ENCODE data around the gene SHPK.
"Not testable (repeated sequence)": the region's sequence is repeated elsewhere in the genome, so short reads cannot be mapped to it uniquely, and the experiment has no call there.

Gene SHPK

DNA sequence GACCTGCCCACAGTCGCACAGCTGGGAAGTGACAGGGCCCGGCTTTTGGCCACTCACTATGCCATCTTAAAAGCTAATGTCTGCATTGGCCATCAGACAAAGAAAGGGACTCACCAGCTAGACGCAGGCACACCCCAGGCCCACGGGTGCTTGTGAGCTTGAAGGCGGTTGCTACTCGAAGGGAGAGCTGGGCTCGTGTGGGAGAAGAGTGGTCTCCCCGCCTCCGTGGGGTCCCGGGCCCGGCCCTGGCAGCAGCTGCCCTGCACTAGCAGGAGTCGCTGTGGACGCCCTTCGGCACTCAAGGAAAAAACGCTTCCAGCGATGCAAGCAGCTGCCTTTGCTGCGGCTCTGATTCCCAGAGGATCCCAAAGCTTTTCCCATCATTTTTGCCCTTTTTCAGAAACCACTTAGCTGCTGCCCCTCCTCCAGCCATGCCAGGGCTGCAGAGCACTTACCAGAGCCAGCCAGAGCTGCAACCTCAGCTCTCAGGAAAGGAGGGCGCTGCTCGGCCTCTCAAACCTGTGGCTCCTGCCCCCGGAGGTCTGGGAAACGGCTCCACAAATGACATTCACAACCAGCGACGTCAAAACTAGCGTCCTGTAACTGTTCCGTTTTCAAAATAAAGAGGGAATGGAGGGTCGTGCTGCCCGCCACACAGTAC lies 39.1 kb downstream of the SHPK start:
- TF ChIP-seq GATA1 (IDR thresholded peaks at IDR 0.05; ENCODE audit: low read depth, low read length) (no peak), POLR2A (IDR thresholded peaks at IDR 0.05; ENCODE audit: low read length) (no peak)
- DNase-seq, result no peak

DNA sequence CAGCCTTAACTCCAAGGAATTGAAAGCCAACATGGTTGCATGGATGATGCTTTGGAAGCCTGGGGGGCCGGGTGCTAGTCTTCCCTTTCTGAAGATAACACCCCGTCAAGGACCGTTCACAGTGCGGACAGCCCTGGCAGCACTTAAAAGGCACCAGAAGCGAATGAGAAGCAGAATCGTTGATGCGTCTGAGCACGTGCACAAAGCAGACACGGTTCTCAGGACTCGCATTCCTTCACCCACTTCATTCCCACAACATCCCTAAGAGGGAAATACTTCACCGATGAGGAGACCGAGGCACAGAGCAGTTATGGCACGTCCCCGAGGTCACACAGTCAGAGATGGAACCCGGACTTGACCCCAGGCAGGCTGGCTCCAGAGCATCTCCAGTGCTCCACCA lies 41.1 kb downstream of the SHPK start:
- DNase-seq, result no peak
- TF ChIP-seq GATA1 (IDR thresholded peaks at IDR 0.05; ENCODE audit: low read depth, low read length), result no peak
- no peak for TF ChIP-seq POLR2A (IDR thresholded peaks at IDR 0.05; ENCODE audit: low read length)

DNA sequence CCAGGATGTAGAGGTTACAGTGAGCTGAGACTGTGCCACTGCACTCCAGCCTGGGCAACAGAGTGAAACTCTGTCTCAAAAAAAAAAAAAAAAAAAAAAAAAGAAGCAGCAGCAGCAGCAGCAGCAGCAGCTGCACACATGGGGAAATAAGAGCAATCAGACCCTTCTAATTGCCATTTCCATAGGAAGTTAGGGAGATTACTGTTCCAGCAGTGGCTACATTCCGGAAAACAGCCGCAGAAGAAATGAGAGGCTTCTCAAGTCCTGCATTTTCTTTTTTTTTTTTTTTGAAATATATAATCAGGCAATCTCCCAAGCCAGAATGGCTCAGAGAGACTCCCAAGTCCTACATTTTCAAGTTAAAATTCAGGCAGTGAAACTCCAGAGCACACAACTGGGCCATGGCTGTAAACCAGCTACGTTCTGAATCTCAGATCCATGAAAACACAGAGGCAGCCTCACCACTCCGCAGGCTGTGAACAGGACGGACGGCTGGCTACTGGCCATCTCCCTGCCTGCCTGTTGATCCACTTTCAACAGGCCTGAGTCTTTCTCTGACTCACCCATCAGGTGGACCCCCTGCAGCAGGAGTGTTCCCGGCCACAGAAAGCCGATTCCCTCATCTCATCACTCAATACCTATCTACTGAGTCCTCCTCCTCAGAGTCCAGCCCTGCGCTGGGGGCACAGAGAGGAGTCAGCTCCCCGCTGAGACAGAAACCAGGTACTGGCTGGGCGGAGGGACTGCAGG lies 41.8 kb downstream of the SHPK start:
- DNase-seq, result no peak
- no peak for TF ChIP-seq GATA1 (IDR thresholded peaks at IDR 0.05; ENCODE audit: low read depth, low read length)
- no peak for TF ChIP-seq POLR2A (IDR thresholded peaks at IDR 0.05; ENCODE audit: low read length)

DNA sequence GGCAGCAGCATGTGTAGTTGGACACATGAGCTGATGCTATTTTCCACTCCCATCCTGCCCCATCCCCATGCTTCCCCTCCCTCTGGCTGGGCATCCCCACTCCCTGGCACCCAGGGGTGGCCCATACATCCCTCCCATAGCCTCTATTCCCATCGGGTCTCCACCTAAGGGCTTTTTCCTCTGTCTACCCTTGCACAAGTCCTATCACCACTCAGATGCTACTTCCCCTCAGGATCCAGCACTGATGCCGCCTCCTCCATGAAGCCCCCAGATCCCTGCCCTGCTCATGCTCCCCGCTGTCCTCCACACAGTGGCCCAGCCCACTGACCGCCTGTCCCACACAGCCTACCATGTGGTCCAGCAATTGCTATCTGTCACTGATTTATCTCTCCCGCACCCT lies 42.7 kb downstream of the SHPK start:
- DNase-seq, result no peak
- TF ChIP-seq POLR2A (IDR thresholded peaks at IDR 0.05; ENCODE audit: low read length), result no peak
- TF ChIP-seq GATA1 (IDR thresholded peaks at IDR 0.05; ENCODE audit: low read depth, low read length), result no peak

DNA sequence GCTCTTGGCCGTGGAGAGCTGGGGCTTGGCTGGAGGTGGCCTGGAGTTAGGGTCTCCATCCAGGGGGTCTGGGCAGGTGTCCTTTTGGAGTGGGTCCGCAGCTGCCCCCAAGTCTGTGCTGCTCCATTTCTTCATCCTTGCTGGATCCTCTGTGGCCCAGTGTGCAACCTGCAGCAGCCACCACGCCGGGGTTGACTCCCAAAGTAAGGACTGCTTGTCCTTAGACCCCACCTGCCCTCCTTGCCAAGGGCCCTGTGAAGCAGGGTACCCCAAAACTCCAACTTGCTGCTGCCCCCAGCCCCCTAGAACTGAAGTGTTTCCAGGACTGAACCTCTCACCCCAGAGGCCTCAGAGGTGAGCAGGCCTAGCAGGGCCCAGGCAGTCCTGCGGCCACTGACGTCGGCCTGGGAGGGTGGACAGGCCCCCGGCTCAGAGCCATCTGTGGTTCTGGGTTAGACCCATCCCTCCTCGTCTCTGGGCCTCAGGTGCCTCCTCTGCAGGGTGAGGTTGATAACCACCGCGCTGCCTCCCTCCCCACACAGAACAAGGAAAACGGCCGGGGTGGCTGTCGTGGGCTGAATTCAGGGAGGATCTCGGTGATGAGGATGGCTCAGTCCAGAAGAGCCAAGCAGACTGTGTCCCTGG lies 43.7 kb downstream of the SHPK start:
- no peak for DNase-seq
- TF ChIP-seq GATA1 (IDR thresholded peaks at IDR 0.05; ENCODE audit: low read depth, low read length), result no peak
- TF ChIP-seq POLR2A (IDR thresholded peaks at IDR 0.05; ENCODE audit: low read length), result no peak

DNA sequence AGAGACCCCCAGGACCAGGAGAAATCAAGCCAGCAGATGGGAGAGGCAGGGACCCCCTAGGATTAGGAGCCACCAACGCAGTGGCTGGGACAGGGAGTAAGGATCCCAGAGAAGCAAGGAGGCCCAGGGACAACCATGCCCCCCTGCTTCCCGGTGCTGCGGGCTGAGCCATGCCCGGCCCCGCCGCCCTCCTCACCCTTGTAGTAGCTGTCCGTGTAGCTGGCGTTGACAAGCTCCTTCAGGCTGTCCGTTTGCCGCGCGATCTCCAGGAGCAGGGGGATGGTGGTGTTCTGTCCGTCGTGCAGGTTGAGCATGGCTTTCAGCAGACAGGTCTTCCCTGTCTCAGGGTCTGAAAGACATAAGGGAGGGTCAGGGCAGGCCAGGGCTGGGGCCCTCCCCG lies 45.3 kb downstream of the SHPK start:
- TF ChIP-seq GATA1 (IDR thresholded peaks at IDR 0.05; ENCODE audit: low read depth, low read length) (no peak), POLR2A (IDR thresholded peaks at IDR 0.05; ENCODE audit: low read length) (no peak)
- DNase-seq, result no peak

DNA sequence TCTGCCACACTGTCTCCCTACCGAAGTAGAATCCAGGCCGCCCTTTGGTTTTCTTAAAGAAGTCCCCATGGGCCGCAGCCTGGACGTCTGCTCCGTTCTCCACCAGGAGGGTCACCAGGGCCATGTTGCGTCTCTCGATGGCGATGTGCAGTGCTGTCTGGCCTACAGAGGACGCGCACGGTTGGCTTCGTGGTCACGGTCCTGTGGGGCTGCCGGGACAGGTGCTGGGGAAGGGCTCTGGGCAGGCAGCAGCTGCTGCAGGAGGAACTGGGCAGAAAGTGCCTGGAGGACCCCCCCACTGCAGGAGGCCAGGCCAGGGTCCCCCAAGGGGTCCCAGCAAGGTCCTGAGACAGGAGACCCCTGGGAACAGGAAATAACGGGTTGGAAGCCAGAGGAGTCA lies 45.8 kb downstream of the SHPK start:
- no peak for DNase-seq
- TF ChIP-seq POLR2A (IDR thresholded peaks at IDR 0.05; ENCODE audit: low read length), result no peak
- no peak for TF ChIP-seq GATA1 (IDR thresholded peaks at IDR 0.05; ENCODE audit: low read depth, low read length)

DNA sequence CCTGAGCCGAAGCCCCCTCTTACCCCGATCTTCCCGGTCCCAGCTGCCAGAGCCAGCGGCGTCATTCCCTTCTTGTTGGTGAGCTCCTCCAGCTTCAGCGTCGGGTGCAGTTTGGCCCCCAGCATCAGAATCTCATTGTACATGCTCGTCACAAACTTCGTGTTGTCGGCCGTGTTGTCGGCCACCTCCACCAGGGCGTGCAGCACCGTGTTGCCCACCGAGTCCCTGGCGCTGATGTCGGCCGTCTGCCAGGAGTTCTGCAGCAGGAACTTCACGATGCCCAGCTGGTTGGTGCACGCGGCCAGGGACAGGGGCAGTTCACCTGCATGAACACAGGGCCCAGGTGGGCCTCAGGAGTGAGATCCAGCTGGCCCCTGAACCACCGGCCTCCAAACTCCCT lies 46.3 kb downstream of the SHPK start:
- no peak for DNase-seq
- TF ChIP-seq POLR2A (IDR thresholded peaks at IDR 0.05; ENCODE audit: low read length) (no peak), GATA1 (IDR thresholded peaks at IDR 0.05; ENCODE audit: low read depth, low read length) (no peak)

DNA sequence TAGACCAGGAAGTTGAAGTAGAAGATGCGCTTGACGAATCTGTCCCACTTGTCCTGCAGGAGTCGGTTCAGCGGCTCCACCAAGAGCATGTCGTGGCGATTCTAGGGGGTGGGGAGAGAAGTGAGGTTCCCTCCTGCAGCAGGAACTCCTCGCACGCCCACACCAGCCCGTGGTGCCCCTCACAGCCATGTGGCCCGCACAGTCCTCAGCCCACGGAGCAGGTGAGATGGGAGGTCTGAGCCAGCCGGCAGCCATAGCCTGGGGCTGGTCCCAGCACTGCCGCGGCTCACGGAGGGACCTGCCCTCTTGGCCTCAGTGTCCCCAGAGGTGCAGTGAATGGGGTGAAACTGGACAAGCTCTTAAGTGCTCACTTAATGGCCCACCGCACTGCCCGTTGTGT lies 50.2 kb downstream of the SHPK start:
- DNase-seq, result no peak
- TF ChIP-seq GATA1 (IDR thresholded peaks at IDR 0.05; ENCODE audit: low read depth, low read length) (no peak), POLR2A (IDR thresholded peaks at IDR 0.05; ENCODE audit: low read length) (no peak)

DNA sequence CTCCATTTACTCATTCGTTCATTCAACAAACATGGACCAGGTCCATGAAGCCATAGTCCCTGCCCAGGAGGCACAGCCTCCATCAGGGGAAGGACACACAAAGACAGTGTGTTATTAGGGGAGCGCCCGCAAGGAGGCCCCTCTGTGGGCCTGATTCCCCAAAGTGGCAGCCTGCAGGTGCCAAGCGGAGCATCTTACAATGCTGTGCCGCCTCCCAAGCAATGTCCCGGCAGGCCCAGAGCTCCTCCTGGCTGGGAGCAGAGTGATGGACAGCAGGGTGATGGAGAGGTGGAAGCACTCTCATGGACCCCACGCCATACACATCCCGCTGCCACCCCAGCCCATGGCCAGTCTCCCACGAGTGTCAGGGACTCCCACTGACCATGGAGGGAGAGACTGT lies 52.6 kb downstream of the SHPK start:
- no peak for TF ChIP-seq POLR2A (IDR thresholded peaks at IDR 0.05; ENCODE audit: low read length)
- TF ChIP-seq GATA1 (IDR thresholded peaks at IDR 0.05; ENCODE audit: low read depth, low read length), result no peak
- DNase-seq, result no peak

DNA sequence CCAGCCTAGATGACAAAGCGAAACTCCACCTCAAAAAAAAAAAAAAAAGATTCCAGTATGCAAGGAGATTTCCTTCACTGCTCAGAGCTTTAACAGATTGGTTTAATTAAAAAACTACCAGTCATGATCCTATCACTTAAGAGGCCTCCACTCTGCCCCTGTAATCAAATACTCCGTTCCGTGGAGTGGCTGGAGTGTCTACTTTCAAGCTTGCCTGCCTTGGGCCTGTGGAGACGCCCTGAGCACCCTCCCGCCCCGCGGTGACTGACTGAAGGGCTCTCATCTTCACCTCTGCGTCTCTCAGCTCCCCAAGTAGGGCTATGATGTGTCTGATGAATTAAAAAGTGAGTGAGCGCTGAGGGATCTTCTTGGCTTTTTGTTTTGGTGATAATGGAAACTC lies 53.1 kb downstream of the SHPK start:
- TF ChIP-seq GATA1 (IDR thresholded peaks at IDR 0.05; ENCODE audit: low read depth, low read length) (no peak), POLR2A (IDR thresholded peaks at IDR 0.05; ENCODE audit: low read length) (no peak)
- DNase-seq, result no peak

DNA sequence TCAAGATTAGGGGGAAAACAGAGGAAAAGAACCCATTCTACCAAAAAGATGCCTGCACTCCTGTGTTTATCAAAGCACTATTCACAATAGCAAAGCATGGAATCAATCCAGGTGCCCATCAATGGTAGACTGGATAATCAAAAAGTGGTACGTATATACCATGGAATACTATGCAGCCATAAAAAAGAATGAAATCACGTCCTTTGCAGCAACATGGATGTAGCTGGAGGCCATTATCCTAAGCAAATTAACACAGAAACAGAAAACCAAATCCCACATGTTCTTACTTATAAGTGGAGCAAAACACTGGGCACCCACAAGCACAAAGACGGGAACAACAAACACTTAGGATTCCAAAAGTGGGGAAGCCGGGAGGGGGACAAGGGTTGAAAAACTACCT lies 57.4 kb downstream of the SHPK start:
- not testable (repeated sequence) for DNase-seq

DNA sequence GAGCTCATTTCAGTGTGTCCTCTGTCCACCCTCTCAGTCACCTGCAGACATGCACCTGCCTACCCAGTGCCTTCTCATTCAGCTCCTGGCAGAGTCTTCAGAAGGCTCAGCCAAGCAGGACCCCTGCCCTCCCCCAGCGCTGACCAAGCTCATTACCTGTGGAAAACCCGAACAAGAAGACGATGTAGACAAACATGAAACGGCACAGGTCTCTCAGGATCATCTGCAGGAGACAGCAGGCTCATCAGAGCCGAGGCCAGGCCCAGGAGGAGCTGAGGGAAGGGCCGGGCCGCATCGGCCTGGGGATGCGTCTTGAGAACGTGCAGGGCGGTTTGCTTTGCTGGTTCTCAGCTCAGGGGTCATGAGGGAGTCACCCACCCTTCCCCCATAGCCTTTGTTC lies 59.1 kb downstream of the SHPK start:
- DNase-seq, result no peak
- no peak for TF ChIP-seq GATA1 (IDR thresholded peaks at IDR 0.05; ENCODE audit: low read depth, low read length)
- TF ChIP-seq POLR2A (IDR thresholded peaks at IDR 0.05; ENCODE audit: low read length), result no peak

DNA sequence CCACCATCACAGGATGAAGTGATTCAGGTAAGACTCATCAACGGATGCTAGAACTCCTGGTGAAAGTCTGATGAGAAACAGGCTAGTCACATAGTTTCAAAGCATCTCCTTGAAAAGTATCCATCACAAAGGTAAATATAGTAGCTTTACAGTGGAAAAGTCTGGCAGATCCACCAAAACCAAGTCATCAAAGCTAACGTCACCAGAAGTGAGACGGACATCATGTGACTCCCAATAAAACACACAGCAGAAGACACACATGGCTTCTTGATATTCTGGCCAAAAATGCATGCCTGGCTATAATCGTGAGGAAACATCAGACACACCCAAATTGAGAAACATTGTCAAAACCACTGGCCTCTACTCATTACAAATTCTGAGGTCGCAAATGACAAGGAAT lies 60.5 kb downstream of the SHPK start:
- no peak for TF ChIP-seq GATA1 (IDR thresholded peaks at IDR 0.05; ENCODE audit: low read depth, low read length)
- DNase-seq, result no peak

DNA sequence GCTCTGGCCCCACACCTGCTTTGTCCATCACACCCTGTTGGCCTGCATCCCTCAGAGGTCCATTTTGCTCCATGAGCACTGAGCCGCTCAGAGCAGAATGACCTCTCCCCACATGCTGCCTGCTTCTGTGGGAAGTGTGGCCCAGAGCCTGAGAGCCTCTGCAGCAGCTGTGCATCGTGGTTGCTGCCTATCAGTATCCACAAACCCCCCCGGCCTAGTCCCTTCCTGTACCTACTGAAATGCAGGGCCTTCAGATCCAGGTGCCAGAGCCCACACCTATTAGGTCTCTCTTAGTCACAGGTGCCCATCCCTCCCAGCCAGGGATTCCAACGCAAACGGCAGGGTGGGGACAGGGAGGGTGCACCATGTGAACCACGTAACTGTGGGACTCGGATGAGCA lies 61.8 kb downstream of the SHPK start:
- TF ChIP-seq GATA1 (IDR thresholded peaks at IDR 0.05; ENCODE audit: low read depth, low read length), result no peak
- TF ChIP-seq POLR2A (IDR thresholded peaks at IDR 0.05; ENCODE audit: low read length), result no peak
- DNase-seq, result no peak

All from erythroblast (primary cell).